HG02623 (cell line): Measurements from ENCODE around the gene HIPK2.

Source experiments
- ATAC-seq: cut with Tn5 transposase; IDR thresholded peaks from one replicate; pipeline ENCODE4 v1.9.1; 2021; ENCODE audit warnings: moderate library complexity; ENCODE audit not compliant: unreplicated experiment

HIPK2 gene

DNA sequence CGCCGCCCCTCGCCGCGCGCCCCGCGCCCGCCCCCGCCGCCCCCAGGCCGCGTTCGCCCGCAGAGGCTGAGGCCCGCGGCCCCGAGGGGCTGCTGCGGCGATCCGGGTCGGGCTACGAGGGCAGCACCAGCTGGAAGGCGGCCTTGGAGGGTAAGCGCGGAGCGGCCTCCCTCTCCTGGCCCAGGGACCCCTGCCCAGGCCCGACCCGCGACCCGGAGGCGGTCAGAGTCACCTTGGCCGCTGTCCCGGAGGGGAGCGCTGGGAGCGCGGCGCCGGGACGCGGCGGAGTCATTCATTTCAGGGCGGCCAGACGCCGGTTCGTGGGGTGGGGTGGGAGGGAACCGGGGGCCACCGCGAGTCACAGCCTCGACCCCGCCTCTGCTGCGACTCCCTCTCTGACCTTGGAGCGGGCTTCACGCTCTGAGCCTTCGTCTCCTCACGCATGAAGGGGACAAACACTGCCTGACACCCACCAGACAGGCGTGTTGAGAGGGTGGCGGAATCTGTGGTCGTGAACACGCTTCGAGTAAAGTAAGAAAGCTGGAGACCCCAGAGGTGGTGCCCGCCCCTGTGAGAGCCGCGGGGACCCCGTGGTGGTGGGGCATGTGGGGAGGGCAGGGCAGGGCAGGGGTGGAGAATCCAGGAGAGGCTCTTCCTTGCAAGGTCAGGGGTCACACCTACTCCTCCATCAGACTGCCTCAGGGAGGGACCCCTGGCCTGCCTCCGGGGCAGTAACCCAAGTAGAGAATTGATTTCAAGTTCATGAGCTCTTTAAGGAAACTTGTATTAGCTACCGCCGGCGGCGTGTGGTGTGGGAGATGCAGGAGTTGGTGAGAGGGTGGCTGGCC is 253.6 kb downstream of the HIPK2 start:
- ATAC-seq, result no peak

DNA sequence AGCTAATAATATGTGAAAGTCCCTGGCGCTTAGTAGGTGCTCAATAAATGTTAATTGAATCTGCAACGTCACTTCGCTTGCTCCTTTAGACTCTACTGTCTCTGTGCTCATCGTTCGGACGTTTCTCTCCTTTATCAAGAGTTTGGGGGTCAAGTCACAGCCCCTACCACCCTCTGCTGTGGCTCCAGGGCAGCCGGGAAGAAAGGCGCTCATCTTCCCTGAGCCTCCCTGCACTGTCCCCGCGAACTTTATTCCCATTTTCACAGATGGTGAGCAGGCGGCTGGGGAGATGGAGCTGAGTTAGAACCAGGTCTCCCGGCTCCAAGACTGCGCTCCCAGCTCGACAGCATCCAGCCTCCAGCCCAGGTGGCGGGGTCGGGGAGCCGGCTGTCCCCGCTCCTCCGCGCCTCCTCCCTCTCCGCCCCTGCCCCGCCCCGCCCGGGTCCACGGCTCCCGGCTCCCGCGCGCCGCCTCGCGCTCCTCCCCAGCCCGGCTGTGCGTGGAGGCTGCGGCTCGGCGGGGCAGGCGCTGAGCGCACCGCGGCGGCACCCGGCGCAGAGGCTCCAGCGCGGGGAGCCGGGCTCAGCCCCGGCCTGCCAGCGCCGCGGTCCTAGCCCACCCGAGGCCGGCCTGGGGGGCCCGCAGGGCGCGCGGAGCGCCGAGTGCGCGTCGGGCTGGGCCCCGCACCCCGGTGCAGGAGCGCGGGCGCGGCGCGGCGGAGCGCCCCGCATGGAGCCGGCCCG is 254.4 kb downstream of the HIPK2 start, which contains the start of gene CLEC2L:
Gene CLEC2L (plus strand): TSS at position 487 of the 743 bp plus-strand sequence. CDS start 243 bp downstream, at position 730.
- ATAC-seq, result no peak

- ATAC-seq, result no peak
Measured at GRCh38 chr7:139522830-139523198, 255.0 kb downstream of the HIPK2 start.

GRCh38 chr7:139521439-139521838 is 256.4 kb downstream of the HIPK2 start:
- ATAC-seq, result no peak

- ATAC-seq, result no peak
Measured at GRCh38 chr7:139515266-139515665, 262.5 kb downstream of the HIPK2 start.
